IPS-15b (cell line): ENCODE data around the gene NRF1.
A peak's percentile ranks its signal among the peaks of the same experiment; 100 is the strongest.

Source experiments
- H3K27me3 ChIP-seq: one replicate; pipeline ENCODE4 v1.6.1; 2013; ENCODE audit warnings: low read length; ENCODE audit not compliant: control insufficient read depth, insufficient read depth
- H3K36me3 ChIP-seq: one replicate; pipeline ENCODE4 v1.6.1; 2013; ENCODE audit warnings: low read length; ENCODE audit not compliant: control insufficient read depth, insufficient read depth
- H3K4me1 ChIP-seq: one replicate; pipeline ENCODE4 v1.6.1; 2013; ENCODE audit warnings: mild to moderate bottlenecking, low read length; ENCODE audit not compliant: control insufficient read depth, insufficient read depth
- H3K4me3 ChIP-seq: one replicate; pipeline ENCODE4 v1.5.1; 2013; ENCODE audit warnings: low read depth, low read length
- H3K9ac ChIP-seq: one replicate; pipeline ENCODE4 v1.6.1; 2013; ENCODE audit warnings: low read depth, mild to moderate bottlenecking, low read length
- H3K9me3 ChIP-seq: one replicate; pipeline ENCODE4 v1.6.1; 2013; ENCODE audit warnings: mild to moderate bottlenecking, low read length; ENCODE audit not compliant: control insufficient read depth, insufficient read depth

NRF1 gene

DNA sequence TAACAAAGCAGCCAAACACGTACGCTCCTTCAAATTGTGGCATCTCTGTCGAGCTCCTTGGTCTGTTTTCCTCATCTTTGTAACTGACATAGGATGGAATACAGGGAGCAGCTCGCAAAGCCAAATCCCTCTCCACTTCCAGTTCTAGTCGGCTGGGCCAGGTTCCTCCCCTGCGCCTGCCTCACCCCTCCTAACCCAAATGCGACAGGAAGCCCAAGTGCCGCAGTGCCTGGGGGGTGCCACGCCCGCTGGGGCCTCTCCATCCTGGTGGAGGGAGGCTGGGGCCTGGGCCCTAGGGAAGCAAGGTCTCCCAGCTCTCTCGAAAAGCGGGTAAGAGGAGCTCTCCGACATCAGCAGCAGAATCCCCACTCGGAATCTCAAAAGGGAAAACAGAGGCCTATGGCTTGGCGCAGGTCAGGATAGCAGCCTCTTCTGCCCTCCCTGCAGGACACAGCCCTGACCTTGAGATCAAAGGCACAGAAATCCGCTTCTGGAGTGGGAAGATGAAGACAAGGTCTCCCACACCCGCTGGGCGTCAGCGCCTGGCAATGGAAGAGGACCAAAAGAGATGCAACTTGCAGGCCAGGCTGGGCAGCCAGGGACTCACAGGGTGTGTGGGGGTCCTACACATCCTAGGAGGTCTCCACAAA, 165.8 kb downstream of the NRF1 start:
- Histone ChIP-seq H3K27me3 (peaks cover 52% of the 10 kb centered on the region), H3K9ac (no peak overlapping the region), H3K36me3 (peaks cover 3% of the 10 kb centered on the region), H3K4me1 (peaks cover 42% of the 10 kb centered on the region), H3K9me3 (no peaks in the 10 kb centered on the region), H3K4me3 (peak overlapping the region; percentile 77)

DNA sequence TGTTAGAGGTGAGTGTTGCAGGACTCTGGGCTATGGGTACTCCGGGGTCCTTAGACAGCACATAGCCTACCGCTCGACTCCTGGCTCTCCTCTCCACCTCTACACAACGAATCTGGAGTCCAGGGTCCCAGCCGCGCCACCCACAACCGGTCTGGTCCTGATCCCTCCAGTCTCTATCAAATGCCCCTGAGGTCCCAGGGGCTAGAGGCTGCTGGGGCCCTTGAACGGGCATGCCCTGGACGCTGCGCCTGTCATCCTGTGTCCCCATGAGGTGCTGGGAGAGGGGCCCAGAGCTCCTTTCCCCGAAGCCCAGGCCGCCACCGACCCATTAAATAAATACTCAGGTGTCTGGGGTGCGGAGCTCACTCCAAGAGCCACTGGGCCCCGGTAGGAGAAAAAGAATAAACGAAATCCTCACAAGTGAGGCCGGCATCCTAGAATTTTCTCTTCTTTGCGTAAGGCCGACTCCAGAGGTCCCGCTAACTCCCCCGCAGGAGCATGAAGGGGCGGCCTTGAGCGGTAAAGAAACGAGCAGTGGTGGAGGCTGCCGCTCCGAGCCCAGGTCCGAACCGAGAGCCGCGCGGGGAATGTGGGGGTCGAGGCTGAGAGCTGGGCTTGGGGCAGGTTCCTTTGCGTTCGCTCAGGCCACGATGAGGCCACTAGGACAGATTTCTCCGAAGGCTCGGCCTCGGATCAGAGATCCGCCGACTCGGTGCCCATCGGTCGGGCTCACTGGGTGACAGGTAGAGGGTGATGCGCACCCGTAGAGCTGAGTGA, 166.7 kb downstream of the NRF1 start:
- Histone ChIP-seq H3K27me3 (peaks cover 61% of the 10 kb centered on the region), H3K4me3 (peak overlapping the region; percentile 77), H3K9ac (no peak overlapping the region), H3K36me3 (peaks cover 3% of the 10 kb centered on the region), H3K4me1 (peaks cover 40% of the 10 kb centered on the region), H3K9me3 (no peaks in the 10 kb centered on the region)

DNA sequence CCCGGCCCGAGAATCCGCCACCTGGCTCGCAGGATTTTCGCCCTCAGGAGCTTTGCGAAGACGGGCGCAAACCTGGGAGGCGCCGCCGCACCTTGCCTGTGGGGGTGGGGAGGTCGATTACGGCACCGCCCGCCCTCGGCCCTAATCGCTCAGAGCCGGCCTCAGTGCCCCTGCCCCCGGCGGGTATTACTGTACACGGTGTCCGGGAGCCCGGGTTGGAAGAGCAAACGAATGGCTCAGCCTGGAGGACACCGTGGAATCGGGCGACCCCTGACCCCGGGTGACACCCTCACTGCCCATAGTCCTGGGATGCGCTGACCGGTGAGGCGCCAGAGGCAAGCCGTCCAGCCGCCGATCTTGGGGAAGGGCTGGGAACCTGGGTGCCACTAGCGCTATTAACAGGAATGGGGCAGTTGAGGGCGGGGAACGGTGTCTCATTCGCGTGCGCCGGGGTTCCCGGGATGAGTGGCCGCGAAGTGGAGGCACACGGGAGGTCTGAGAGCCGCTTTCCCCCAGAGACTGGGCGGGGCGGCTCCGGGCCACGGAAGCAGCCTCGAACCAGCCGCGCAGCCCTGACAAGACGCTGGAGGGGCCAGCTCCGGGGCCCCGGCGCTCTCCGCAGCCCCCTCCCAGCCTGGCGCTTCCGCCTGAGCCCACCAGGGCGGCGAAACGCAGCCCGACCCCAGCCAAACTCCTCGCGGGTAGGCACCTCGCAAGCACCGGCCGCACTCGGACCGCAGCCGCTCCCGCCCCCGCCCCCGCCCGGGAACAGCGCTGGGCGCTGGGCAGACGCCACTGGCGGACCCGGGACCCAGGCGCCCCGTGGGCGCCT, 167.5 kb downstream of the NRF1 start:
- Histone ChIP-seq H3K27me3 (peaks cover 67% of the 10 kb centered on the region), H3K9me3 (no peaks in the 10 kb centered on the region), H3K9ac (no peak overlapping the region), H3K36me3 (no peaks in the 10 kb centered on the region), H3K4me1 (peaks cover 37% of the 10 kb centered on the region), H3K4me3 (peak overlapping the region; percentile 77)

DNA sequence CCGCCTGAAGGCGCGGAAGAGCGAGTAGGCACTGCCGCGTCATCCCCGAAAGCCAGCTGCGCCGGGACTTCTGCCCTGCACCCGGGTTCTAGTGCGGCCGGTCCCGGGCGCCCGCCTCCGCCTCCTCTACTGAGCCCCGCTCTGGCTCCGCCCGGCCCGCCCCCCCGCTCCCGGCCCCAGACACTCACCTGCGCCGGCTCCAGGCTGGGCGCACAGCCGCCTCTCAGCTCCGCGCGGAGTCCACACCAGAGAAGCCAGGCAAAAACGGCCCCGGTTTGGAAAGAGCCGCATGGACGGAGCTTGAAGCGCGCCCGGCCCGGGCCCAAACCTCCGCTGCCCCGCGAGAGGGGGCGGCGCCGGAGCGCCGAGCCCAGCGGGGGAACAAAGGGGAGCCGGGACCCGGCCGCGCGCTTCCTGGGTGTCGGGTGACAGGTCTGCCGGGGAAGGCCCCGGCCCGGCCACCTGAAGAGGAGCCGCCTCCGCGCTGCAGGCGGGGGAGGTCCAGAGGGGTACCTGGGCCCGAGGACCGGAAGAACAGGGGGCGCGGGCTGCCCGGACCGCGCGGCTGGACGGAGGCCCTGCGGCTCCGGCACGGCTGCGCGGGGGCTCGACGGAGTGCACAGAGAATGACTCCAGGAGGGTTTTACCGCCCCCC, 168.2 kb downstream of the NRF1 start:
- H3K36me3 ChIP-seq: no peaks in the 10 kb centered on the region
- peaks cover 69% of the 10 kb centered on the region for H3K27me3 ChIP-seq
- peaks cover 32% of the 10 kb centered on the region for H3K4me1 ChIP-seq
- H3K9ac ChIP-seq: no peak overlapping the region
- no peaks in the 10 kb centered on the region for H3K9me3 ChIP-seq
- peak overlapping the region; percentile 77 for H3K4me3 ChIP-seq

DNA sequence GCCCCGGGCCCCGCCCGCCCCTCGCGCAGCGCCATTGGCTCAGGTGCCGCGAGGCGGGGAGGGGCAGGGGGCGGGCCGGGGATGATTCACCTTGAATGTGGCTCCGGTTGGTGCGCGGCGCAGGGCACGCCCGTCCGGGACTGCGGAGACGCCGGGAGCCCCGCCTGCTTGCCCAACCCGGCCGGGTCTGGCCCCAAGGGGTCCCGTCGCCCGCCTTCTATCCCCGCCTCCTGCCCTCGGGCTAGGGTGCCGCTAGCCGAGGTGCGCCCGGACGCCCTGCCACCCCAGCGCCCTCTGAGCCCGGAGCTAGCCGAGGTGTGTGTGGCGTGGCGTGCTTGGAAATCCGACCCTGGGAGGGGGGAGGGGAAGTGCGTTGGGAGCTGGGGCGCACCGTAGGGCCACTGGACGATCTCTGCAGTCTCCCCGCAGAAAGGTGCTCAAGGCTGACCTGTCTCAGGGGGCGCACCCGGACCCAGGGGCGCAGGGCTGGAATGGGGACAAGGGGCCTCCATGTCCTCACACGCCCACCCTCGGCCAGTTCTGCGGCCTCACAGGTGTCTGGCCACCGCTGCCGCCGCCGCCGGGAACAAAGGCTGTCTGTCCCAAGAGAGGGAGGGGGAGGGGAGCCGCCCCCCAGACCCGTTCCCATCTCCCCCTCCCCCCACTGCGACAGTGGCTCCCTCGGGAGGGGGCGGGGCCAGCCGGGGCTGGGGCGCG, 168.9 kb downstream of the NRF1 start:
- Histone ChIP-seq H3K4me1 (peaks cover 29% of the 10 kb centered on the region), H3K27me3 (peaks cover 69% of the 10 kb centered on the region), H3K9me3 (no peaks in the 10 kb centered on the region), H3K9ac (no peak overlapping the region), H3K4me3 (peak overlapping the region; percentile 77), H3K36me3 (no peaks in the 10 kb centered on the region)

- Histone ChIP-seq H3K9me3 (no peaks in the 10 kb centered on the region), H3K9ac (no peak overlapping the region), H3K36me3 (no peaks in the 10 kb centered on the region), H3K27me3 (peaks cover 72% of the 10 kb centered on the region), H3K4me3 (peak overlapping the region; percentile 75), H3K4me1 (peaks cover 21% of the 10 kb centered on the region)
These were observed 169.7 kb downstream of the NRF1 start for GRCh38 chr7:129780974-129781927.

GRCh38 chr7:129781928-129782817, 170.7 kb downstream of the NRF1 start:
- H3K4me1 ChIP-seq: peaks cover 18% of the 10 kb centered on the region
- H3K4me3 ChIP-seq: peak overlapping the region; percentile 75
- no peak overlapping the region for H3K9ac ChIP-seq
- H3K9me3 ChIP-seq: no peaks in the 10 kb centered on the region
- H3K27me3 ChIP-seq: peaks cover 77% of the 10 kb centered on the region
- H3K36me3 ChIP-seq: no peaks in the 10 kb centered on the region

- H3K9me3 ChIP-seq: no peaks in the 10 kb centered on the region
- no peak overlapping the region for H3K9ac ChIP-seq
- peaks cover 13% of the 10 kb centered on the region for H3K4me1 ChIP-seq
- H3K36me3 ChIP-seq: no peaks in the 10 kb centered on the region
- H3K27me3 ChIP-seq: peaks cover 76% of the 10 kb centered on the region
- peak overlapping the region; percentile 75 for H3K4me3 ChIP-seq
These were observed 171.5 kb downstream of the NRF1 start for GRCh38 chr7:129782818-129783583.

GRCh38 chr7:129783584-129783919, 172.0 kb downstream of the NRF1 start:
- Histone ChIP-seq H3K27me3 (peaks cover 76% of the 10 kb centered on the region), H3K4me3 (peak overlapping the region; percentile 75), H3K4me1 (peaks cover 12% of the 10 kb centered on the region), H3K9ac (no peak overlapping the region), H3K36me3 (no peaks in the 10 kb centered on the region), H3K9me3 (no peaks in the 10 kb centered on the region)
